ENCODE results near the gene ELK1.

DNA sequence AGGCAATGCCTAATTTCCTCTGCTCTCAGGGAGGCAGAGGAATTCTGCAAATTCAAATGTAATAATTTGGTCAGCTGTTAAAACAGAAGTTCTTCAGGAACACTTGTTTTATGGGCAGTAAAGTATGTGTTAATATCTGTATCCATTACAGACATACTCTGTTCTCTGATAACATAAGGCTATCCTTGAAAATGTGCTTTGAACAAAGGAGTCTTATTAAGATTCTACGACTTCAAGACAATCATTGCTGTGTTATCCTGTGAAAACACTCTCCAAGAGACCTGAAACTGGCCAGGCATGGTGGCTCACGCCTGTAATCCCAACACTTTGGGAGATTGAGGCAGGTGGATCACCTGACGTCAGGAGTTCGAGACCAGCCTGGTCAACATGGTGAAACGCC lies 18.7 kb downstream of the ELK1 start:
- TF ChIP-seq CTCF (IDR thresholded peaks at IDR 0.05), result no peak
- TF ChIP-seq POLR2A (IDR thresholded peaks at IDR 0.05), result no peak
